Measurements from ENCODE around the gene WDR86. TPM values are rescaled to one million over a fixed set of nuclear protein-coding genes. Genes with fewer than 3 reads are reported as not detected.

Gene WDR86
- total RNA-seq, 1 experiment from 2014 or later = not detected

- ATAC-seq (no peak), DNase-seq (ENCODE audit: low read depth, low spot score) (no peak)
- Histone ChIP-seq H3K79me2 (ENCODE audit: insufficient read depth, low read length) (no peaks in the 10 kb centered on the region), H3K4me2 (ENCODE audit: low read length) (peak overlapping the region; percentile 87), H3K36me3 (ENCODE audit: control insufficient read depth in 1 of 2, insufficient read depth in 2 of 2, low read length in 2 of 2) (no peaks in the 10 kb centered on the region), H3K9me2 (ENCODE audit: insufficient read depth) (no peaks in the 10 kb centered on the region), H4K20me1 (ENCODE audit: insufficient read depth) (no peaks in the 10 kb centered on the region), H2AFZ (ENCODE audit: low read depth, low read length, poor library complexity, severe bottlenecking) (no peak overlapping the region), H3K27ac (ENCODE audit: low read depth, low read length) (peak overlapping the region; percentile 31; the same call in 1 of the 2 replicates), H3K4me3 (replicated peaks in 1 of 2; ENCODE audit: low read depth in 1 of 2, low read length in 2 of 2) (no peak overlapping the region), H3K27me3 (ENCODE audit: insufficient read depth, low read length) (no peaks in the 10 kb centered on the region), H3K9me3 (ENCODE audit: control insufficient read depth in 1 of 2, insufficient read depth in 1 of 2, low read depth in 1 of 2, low read length in 2 of 2) (no peaks in the 10 kb centered on the region), H3K9ac (ENCODE audit: low read length) (no peak overlapping the region), H3K4me1 (ENCODE audit: control insufficient read depth in 1 of 2, insufficient read depth in 2 of 2, low read length in 2 of 2) (peaks cover 29 to 38% of the 10 kb centered on the region in 2 experiments)
- BruUV-seq (replicated peaks) = no TSS peak
- ChIA-PET POLR2A (no interaction called here), RAD21 (ENCODE audit: low non-redundant PET in 1 of 2, low total read pairs in 2 of 2, uncharacterized antibody in 2 of 2, unreplicated experiment in 2 of 2) (no interaction called here), CTCF (no interaction called here)
- intact Hi-C loops (cut with micrococcal nuclease) = no loop called here
- TF ChIP-seq ZNF274 (IDR thresholded peaks at IDR 0.05; ENCODE audit: low read depth, low read length) = no peak
- TF ChIP-seq YY1 (IDR thresholded peaks at IDR 0.05; ENCODE audit: extremely low read depth, insufficient replicate concordance, low read depth, low read length) = no peak
- no peak for TF ChIP-seq EZH2phosphoT487 (IDR thresholded peaks at IDR 0.05; ENCODE audit: borderline replicate concordance)
- no peak for TF ChIP-seq EGR1 (IDR thresholded peaks at IDR 0.05; ENCODE audit: low read depth)
- TF ChIP-seq SIN3A (IDR thresholded peaks at IDR 0.05; ENCODE audit: low read depth) = no peak
- TF ChIP-seq EZH2 (IDR thresholded peaks at IDR 0.05) = no peak
- TF ChIP-seq ZBTB33 (IDR thresholded peaks at IDR 0.05; ENCODE audit: extremely low read depth, insufficient replicate concordance, low read length) = no peak
Observed at GRCh38 chr7:151405056-151405455, 4.8 kb downstream of the WDR86 start.

All from HCT116 (cell line).